GM13976 (cell line): ENCODE measurements around the gene DDO.

ENCODE experiments used
- DNase-seq: peaks from one replicate; pipeline ENCODE4 v3.0.0; 2012; ENCODE audit warnings: low spot score
- in situ Hi-C: fragments of 300-500 bp; cut with MboI; formaldehyde crosslinking; loops from one replicate; pipeline ENCODE4 v1.12.0; 2022; ENCODE audit warnings: low sequenced_read_pairs, mixed read lengths, inconsistent platforms; ENCODE audit not compliant: unreplicated experiment
- TF ChIP-seq, protein P1 (sequence below): IDR thresholded peaks from 2 replicates; pipeline ENCODE4 v1.5.1; 2012; ENCODE audit warnings: borderline replicate concordance, mild to moderate bottlenecking; ENCODE audit not compliant: insufficient read depth; ENCODE audit errors: extremely low read depth, missing control alignments, control extremely low read depth

Gene DDO

DNA sequence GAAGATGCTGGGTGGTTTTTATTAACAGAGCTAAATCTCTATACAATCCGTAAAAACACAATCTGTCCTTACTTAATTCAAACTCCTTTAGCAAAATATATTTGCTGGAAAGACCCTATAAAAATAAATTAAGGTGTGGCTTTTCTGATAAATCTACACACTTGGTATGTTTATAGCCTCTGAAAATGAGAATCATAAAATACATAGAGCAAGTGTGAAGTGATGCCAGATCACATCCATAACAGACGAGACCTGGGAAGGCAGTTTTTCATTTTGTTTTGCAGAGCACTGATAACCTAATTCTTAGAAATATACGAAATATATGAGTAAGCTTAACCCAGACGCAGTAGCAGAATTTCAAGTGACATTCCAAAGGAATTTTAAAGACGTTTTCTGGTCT, 10.4 kb upstream of the DDO start:
- no peak for DNase-seq
- in situ Hi-C loops, result no loop called here
- TF ChIP-seq, protein P1, sequence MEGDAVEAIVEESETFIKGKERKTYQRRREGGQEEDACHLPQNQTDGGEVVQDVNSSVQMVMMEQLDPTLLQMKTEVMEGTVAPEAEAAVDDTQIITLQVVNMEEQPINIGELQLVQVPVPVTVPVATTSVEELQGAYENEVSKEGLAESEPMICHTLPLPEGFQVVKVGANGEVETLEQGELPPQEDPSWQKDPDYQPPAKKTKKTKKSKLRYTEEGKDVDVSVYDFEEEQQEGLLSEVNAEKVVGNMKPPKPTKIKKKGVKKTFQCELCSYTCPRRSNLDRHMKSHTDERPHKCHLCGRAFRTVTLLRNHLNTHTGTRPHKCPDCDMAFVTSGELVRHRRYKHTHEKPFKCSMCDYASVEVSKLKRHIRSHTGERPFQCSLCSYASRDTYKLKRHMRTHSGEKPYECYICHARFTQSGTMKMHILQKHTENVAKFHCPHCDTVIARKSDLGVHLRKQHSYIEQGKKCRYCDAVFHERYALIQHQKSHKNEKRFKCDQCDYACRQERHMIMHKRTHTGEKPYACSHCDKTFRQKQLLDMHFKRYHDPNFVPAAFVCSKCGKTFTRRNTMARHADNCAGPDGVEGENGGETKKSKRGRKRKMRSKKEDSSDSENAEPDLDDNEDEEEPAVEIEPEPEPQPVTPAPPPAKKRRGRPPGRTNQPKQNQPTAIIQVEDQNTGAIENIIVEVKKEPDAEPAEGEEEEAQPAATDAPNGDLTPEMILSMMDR, result no peak

DNA sequence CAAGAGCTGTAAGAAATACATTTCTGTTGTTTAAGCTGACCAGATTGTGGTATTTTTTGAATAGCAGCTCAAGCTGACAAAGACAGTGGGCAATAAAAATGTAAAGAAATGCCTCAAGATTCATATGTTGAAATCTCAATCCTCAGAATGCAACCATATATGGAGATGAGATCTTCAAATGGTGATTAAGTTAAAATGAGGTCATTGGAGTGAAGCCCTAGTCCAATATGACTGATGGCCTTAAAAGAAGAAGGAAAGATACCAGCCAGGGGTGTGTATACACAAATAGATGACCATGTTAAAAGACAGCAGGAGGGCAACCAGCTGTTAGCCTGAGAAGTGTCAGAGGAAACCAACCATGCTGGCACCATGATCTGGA, 7.1 kb upstream of the DDO start:
- TF ChIP-seq, protein P1, result no peak
- DNase-seq, result no peak
- in situ Hi-C loops, result no loop called here

DNA sequence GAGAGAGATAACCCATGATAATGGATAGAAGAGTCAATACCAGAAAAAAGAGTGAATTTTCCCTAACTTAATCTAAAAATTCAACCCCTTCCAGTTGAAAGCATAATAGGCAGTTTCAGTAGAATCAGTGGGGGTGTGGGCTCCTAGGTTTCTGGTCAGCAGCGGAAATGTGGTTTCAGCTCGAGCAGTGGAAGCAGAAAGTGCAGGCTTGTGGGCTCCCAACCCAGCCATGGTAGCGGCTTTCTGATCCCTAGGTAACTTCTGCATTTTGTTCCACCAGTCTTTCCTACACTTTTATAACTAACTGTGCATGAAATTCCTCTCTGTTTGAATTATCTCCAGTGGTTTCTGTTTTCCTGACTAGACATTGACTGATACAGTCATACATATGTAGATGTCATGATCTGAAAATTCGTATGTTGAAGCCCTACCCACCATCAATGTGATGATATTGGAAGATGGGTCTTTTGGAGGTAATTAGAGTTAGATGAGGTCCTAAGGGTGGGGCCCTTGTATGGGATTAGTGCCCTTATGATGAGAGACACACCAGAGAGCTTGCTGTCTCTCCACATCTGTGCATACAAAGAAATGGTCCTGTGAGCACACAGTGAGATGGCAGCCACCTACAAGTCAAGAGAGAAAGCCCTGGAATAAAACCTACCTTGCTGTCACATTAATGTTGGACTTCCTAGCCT, 6.5 kb upstream of the DDO start:
- TF ChIP-seq, protein P1, result no peak
- in situ Hi-C loops, result no loop called here
- no peak for DNase-seq

DNA sequence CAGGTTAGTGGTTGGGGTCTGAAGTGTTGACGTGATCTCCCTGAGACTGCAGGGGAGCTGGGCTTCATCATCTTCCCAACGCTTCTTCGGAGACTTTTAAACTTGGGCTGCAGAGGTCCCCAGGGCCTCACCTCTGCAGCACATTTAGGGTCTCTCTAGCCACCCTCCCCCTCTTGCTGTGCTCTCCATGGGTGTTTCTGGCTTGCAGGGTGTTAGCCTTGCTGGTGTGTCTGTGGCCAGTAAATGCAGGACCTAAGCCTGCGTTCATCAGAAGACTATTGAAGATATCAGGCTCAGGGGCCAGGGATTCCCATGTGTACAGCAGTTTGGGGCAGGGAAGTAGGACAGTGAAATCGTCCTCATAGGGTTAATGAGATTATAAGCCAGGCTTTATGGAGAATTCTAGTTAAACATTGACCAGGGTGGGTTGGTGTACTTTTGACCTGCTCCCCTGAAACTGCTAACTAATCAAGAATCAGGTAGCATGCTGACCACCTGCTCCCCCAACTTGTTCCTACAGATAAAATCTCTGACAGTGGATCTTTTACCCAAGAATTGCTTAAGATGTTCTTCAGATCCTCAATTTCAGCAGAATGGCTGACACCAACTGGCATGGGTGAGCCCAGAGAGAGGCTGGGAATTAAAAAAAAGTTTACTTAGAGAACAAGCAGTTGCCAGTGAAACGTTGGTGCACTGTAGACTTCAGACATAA, 3.8 kb upstream of the DDO start:
- in situ Hi-C loops, result no loop called here
- TF ChIP-seq, protein P1, result no peak
- no peak for DNase-seq

DNA sequence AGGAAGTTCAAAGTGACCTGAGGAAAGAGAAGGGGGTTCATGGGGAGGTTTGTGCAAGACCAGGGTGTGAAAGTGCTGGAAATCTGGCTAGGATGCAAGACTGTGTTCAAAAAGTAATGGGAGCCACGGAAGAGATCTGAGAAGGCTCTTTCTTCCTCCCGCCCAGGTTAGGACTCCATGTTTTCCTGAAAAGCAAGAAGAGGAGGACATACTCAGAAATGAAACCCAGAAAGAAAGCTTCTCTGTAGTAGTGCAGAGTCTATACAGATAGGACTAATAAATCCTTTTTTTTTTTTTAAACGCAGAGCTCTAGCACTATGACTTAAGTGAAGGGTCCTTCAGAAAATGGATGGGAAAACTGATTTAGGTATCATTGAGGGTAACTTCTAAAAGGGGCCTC, 3.2 kb upstream of the DDO start:
- TF ChIP-seq, protein P1, result no peak
- in situ Hi-C loops, result no loop called here
- DNase-seq, result no peak

DNA sequence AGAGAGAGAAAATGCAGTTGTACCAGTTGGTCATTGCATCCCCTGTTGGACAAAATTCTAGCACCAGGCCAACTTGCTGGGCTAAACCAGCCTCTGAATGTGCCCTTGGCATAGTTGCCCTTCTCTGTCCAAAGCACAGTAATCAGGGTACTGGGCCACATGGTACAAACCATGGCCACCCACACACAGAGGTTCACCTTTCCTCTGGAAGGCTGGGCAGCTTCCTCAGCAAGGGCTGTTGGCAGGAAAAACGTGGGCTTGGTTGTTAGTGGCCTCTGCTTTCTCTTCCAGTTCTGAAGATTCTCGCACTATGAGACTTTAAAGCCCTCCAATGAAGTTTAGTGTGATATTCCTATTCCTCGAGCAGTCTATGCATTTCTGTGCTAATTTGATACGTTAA, 706 bp downstream of the DDO start:
- TF ChIP-seq, protein P1, result no peak
- in situ Hi-C loops, result no loop called here
- DNase-seq, result no peak
